Measurements from ENCODE around the gene IFT43.

IFT43 gene

GRCh38 chr14:76115010-76115422 is 129.5 kb downstream of the IFT43 start:
- no peak for DNase-seq

GRCh38 chr14:76117789-76118484 is 132.4 kb downstream of the IFT43 start:
- DNase-seq, result peak; percentile 87

GRCh38 chr14:76118594-76118993 is 133.0 kb downstream of the IFT43 start:
- no peak for DNase-seq

- no peak for DNase-seq
Measured at GRCh38 chr14:76121089-76121748, 135.7 kb downstream of the IFT43 start.

- no peak for DNase-seq
Measured at GRCh38 chr14:76123426-76124225, 138.1 kb downstream of the IFT43 start.

- no peak for DNase-seq
Measured at GRCh38 chr14:76125511-76125910, 139.9 kb downstream of the IFT43 start.

- DNase-seq, result no peak
Measured at GRCh38 chr14:76126076-76126475, 140.5 kb downstream of the IFT43 start.

- DNase-seq, result no peak
Measured at GRCh38 chr14:76129851-76130576, 144.5 kb downstream of the IFT43 start.

GRCh38 chr14:76131071-76131965 is 145.8 kb downstream of the IFT43 start:
- DNase-seq, result no peak

GRCh38 chr14:76133103-76133502 is 147.5 kb downstream of the IFT43 start:
- DNase-seq, result no peak
